Astrocyte of the cerebellum (primary cell): Measurements from ENCODE around the gene IRAK3.
"Not testable (repeated sequence)": the region's sequence is repeated elsewhere in the genome, so short reads cannot be mapped to it uniquely, and the experiment has no call there.

Experiments
- DNase-seq: peaks from one replicate; pipeline ENCODE4 v3.0.0-alpha.2; 2011; ENCODE audit warnings: low read depth
- H3K4me3 ChIP-seq: 2 replicates; pipeline ENCODE4 v1.5.1; 2011; ENCODE audit warnings: mild to moderate bottlenecking, low read depth, low read length, moderate library complexity
- in situ Hi-C: cut with HindIII; loops from 2 replicates; pipeline ENCODE4 v1.10.0; 2017; ENCODE audit warnings: low sequenced_read_pairs
- TF ChIP-seq, protein P1 (sequence below): IDR thresholded peaks from 2 replicates; pipeline ENCODE4 v1.5.1; 2012; ENCODE audit warnings: low read length, low read depth, moderate library complexity, mild to moderate bottlenecking; ENCODE audit errors: missing control alignments

Gene IRAK3

DNA sequence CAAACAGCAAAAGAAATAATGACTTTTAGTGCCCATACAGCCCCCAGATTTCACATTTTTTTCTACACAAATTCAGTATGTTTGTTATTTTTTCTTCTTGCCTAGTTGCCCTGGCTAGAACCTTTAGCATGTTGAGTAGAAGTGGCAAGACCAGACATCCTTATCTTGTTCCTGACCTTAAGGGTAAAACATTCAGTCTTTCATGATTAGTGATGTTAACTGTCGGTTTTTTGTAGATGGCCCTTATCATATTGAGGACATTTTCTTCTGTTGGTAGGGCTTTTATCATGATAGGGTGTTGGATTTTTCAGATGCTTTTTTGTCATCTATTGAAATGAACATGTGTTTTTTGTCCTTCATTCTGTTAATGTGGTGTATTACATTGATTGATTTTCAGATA lies 17.1 kb downstream of the IRAK3 start:
- in situ Hi-C loops: no loop called here
- TF ChIP-seq, protein P1, sequence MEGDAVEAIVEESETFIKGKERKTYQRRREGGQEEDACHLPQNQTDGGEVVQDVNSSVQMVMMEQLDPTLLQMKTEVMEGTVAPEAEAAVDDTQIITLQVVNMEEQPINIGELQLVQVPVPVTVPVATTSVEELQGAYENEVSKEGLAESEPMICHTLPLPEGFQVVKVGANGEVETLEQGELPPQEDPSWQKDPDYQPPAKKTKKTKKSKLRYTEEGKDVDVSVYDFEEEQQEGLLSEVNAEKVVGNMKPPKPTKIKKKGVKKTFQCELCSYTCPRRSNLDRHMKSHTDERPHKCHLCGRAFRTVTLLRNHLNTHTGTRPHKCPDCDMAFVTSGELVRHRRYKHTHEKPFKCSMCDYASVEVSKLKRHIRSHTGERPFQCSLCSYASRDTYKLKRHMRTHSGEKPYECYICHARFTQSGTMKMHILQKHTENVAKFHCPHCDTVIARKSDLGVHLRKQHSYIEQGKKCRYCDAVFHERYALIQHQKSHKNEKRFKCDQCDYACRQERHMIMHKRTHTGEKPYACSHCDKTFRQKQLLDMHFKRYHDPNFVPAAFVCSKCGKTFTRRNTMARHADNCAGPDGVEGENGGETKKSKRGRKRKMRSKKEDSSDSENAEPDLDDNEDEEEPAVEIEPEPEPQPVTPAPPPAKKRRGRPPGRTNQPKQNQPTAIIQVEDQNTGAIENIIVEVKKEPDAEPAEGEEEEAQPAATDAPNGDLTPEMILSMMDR: no peak
- no peak for DNase-seq
- H3K4me3 ChIP-seq: no peak overlapping the region

DNA sequence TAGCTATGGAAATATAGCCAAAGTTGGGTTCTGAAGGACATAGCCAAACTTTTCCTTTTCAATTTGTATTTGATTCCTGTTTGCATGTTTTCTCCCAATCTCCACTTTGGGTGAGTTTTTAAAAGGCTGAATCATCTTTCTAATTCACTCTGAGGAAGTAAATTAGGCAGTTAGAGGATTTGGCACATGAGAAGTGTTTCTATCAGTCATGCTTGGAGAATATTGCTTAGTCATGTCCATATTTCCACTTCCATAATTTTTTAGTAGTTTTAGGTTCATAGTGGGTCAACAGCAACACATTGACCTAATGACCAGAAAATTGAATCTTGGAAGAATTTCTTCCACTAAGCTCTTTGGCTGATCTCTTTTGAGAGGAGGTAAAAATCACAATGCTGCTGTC lies 21.8 kb downstream of the IRAK3 start:
- in situ Hi-C loops: no loop called here
- DNase-seq: no peak
- TF ChIP-seq, protein P1: no peak

DNA sequence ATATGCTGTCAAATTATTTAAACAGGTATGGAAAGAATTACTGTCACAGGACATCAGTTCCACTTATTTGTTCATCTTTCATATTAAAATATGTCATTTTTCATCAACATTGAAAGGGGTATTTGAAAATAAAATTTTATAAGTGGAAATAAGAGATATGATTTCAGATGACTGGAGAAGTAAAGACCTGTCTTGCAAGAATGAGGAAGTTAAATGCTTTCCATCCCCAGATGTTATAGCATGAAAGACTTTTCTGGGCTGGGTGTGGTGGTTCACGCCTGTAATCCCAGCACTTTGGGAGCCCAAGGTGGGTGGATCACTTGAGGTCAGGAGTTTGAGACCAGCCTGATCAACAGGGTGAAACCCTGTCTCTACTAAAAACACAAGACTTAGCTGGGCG lies 22.6 kb downstream of the IRAK3 start:
- in situ Hi-C loops, DNase-seq: not testable (repeated sequence)

More for the DNA sequence above, 21.8 kb downstream of the IRAK3 start:
- no peak overlapping the region for H3K4me3 ChIP-seq

DNA sequence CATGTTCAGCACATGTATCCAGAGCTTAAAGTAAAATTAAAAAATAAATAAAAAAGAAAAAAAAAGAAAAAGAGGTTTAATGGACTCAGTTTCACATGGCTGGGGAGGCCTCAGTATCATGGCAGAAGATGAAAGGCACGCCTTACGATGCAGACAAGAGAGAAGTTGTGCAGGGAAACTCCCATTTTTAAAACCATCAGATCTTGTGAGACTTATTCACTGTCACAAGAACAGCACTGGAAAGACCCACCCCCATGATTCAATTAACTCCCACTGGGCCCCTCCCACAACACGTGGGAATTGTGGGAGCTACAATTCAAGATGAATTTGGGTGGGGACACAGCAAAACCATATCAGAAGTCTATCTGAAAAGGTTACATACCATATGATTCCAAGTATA lies 24.0 kb downstream of the IRAK3 start:
- H3K4me3 ChIP-seq, in situ Hi-C loops, DNase-seq: not testable (repeated sequence)

More for the DNA sequence above, 22.6 kb downstream of the IRAK3 start:
- not testable (repeated sequence) for H3K4me3 ChIP-seq

GRCh38 chr12:66217342-66217917 lies 28.4 kb downstream of the IRAK3 start:
- in situ Hi-C loops: no loop called here
- DNase-seq: no peak

GRCh38 chr12:66228462-66228861 lies 39.4 kb downstream of the IRAK3 start:
- H3K4me3 ChIP-seq: no peak overlapping the region
- in situ Hi-C loops: no loop called here
- TF ChIP-seq, protein P1: no peak
- DNase-seq: no peak

More at GRCh38 chr12:66217342-66217917, 28.4 kb downstream of the IRAK3 start:
- no peak overlapping the region for H3K4me3 ChIP-seq
- TF ChIP-seq, protein P1: no peak

GRCh38 chr12:66232263-66232662 lies 43.2 kb downstream of the IRAK3 start:
- in situ Hi-C loops: no loop called here
- TF ChIP-seq, protein P1: no peak
- no peak overlapping the region for H3K4me3 ChIP-seq
- no peak for DNase-seq

- in situ Hi-C loops, H3K4me3 ChIP-seq, DNase-seq: not testable (repeated sequence)
Measured at GRCh38 chr12:66234037-66234693, 45.2 kb downstream of the IRAK3 start.
